Panc1 (cell line): ENCODE data around the gene RAMP1.

Experiments
- POLR2AphosphoS5 ChIP-seq: IDR thresholded peaks from 2 replicates; pipeline ENCODE4 v1.6.1; 2012; ENCODE audit warnings: mild to moderate bottlenecking, low read depth, low read length, moderate library complexity
- TF ChIP-seq, protein P1 (sequence below): fragments of 450-650 bp; IDR thresholded peaks from 2 replicates; pipeline ENCODE4 v1.5.1; 2017; ENCODE audit warnings: mild to moderate bottlenecking
- TF ChIP-seq, protein P2 (sequence below), 2 experiments: IDR thresholded peaks; 2 replicates each; pipeline ENCODE4 v1.6.1; 2011 to 2012; ENCODE audit warnings: low read depth in 2 of 2, control low read depth in 1 of 2, low read length in 1 of 2, mild to moderate bottlenecking in 1 of 2, moderate library complexity in 1 of 2; ENCODE audit not compliant: insufficient read depth in 1 of 2

DNA sequence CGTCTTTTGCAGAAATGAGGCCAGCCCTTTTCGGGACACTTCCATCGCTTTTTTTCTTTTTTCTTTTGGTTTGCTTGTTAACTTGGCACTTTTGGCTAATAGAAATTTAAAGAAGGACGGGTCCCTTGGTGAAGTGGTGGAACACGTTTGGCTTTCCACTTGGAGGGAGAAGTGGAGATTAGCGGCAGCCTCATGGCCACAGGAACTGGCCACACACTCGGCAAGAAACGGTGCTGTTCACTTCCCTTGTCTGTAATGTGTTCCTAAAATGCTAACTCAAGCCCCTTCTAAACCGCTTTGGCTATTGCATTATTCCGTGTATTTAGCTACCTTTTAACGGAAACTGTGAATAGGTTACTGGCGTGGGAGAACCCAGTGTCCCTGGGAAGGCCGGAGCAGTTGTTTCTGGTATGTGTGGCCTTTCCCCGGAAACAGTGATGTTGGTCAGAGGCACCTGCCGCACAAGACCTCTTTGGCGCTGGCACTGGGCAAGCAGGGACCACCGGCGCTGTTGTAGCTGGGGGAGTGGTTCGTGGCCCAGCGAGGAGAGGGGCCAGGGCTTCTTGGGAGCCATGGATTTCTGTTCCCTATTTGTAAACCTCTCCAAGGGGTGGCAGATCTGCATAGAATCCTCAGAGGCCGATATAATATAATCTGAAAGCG, 981 bp downstream of the RAMP1 start:
- TF ChIP-seq, protein P1, sequence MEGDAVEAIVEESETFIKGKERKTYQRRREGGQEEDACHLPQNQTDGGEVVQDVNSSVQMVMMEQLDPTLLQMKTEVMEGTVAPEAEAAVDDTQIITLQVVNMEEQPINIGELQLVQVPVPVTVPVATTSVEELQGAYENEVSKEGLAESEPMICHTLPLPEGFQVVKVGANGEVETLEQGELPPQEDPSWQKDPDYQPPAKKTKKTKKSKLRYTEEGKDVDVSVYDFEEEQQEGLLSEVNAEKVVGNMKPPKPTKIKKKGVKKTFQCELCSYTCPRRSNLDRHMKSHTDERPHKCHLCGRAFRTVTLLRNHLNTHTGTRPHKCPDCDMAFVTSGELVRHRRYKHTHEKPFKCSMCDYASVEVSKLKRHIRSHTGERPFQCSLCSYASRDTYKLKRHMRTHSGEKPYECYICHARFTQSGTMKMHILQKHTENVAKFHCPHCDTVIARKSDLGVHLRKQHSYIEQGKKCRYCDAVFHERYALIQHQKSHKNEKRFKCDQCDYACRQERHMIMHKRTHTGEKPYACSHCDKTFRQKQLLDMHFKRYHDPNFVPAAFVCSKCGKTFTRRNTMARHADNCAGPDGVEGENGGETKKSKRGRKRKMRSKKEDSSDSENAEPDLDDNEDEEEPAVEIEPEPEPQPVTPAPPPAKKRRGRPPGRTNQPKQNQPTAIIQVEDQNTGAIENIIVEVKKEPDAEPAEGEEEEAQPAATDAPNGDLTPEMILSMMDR: no peak
- no peak for TF ChIP-seq POLR2AphosphoS5
- TF ChIP-seq, protein P2, sequence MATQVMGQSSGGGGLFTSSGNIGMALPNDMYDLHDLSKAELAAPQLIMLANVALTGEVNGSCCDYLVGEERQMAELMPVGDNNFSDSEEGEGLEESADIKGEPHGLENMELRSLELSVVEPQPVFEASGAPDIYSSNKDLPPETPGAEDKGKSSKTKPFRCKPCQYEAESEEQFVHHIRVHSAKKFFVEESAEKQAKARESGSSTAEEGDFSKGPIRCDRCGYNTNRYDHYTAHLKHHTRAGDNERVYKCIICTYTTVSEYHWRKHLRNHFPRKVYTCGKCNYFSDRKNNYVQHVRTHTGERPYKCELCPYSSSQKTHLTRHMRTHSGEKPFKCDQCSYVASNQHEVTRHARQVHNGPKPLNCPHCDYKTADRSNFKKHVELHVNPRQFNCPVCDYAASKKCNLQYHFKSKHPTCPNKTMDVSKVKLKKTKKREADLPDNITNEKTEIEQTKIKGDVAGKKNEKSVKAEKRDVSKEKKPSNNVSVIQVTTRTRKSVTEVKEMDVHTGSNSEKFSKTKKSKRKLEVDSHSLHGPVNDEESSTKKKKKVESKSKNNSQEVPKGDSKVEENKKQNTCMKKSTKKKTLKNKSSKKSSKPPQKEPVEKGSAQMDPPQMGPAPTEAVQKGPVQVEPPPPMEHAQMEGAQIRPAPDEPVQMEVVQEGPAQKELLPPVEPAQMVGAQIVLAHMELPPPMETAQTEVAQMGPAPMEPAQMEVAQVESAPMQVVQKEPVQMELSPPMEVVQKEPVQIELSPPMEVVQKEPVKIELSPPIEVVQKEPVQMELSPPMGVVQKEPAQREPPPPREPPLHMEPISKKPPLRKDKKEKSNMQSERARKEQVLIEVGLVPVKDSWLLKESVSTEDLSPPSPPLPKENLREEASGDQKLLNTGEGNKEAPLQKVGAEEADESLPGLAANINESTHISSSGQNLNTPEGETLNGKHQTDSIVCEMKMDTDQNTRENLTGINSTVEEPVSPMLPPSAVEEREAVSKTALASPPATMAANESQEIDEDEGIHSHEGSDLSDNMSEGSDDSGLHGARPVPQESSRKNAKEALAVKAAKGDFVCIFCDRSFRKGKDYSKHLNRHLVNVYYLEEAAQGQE (IDR thresholded peaks at IDR 0.05; ENCODE audit: insufficient read depth in 1 of 2, low read depth in 2 of 2, low read length in 1 of 2): no peak
